Parathyroid adenoma (tissue), 2 donors: Measurements from ENCODE around the gene TNRC6B.

Experiments used
- H2AFZ ChIP-seq: fragments of 300-600 bp; sonication (generic); one replicate; pipeline ENCODE4 v1.7.0; 2017; ENCODE audit warnings: antibody characterized with exemption, mild to moderate bottlenecking
- H3K27ac ChIP-seq: fragments of 300-600 bp; sonication (generic); one replicate; pipeline ENCODE4 v1.7.0; 2017
- H3K27me3 ChIP-seq: fragments of 300-600 bp; sonication (generic); one replicate; pipeline ENCODE4 v1.7.0; 2017; ENCODE audit warnings: low read length; ENCODE audit not compliant: control insufficient read depth, insufficient read depth
- H3K36me3 ChIP-seq: fragments of 300-600 bp; sonication (generic); one replicate; pipeline ENCODE4 v1.7.0; 2017; ENCODE audit warnings: low read length; ENCODE audit not compliant: control insufficient read depth, insufficient read depth
- H3K4me1 ChIP-seq: fragments of 300-600 bp; sonication (generic); one replicate; pipeline ENCODE4 v1.7.0; 2017; ENCODE audit warnings: control low read depth
- H3K4me2 ChIP-seq: fragments of 300-600 bp; sonication (generic); one replicate; pipeline ENCODE4 v1.7.0; 2017; ENCODE audit warnings: low read length
- H3K4me3 ChIP-seq: fragments of 300-600 bp; sonication (generic); one replicate; pipeline ENCODE4 v1.7.0; 2017; ENCODE audit warnings: low read depth, low read length
- H3K79me2 ChIP-seq: fragments of 300-600 bp; sonication (generic); one replicate; pipeline ENCODE4 v1.7.0; 2017; ENCODE audit warnings: control low read depth
- H3K9ac ChIP-seq: fragments of 300-600 bp; sonication (generic); one replicate; pipeline ENCODE4 v1.7.0; 2017; ENCODE audit warnings: mild to moderate bottlenecking
- H3K9me3 ChIP-seq: fragments of 300-600 bp; sonication (generic); one replicate; pipeline ENCODE4 v1.7.0; 2017; ENCODE audit warnings: low read length; ENCODE audit not compliant: control insufficient read depth
- CTCF ChIP-seq: fragments of 300-600 bp; sonication (generic); IDR thresholded peaks from one replicate; pipeline ENCODE4 v1.7.0; 2017; ENCODE audit warnings: antibody characterized with exemption, mild to moderate bottlenecking
- donor health status: primary hyperparathyroidism.

Gene TNRC6B, protein sequence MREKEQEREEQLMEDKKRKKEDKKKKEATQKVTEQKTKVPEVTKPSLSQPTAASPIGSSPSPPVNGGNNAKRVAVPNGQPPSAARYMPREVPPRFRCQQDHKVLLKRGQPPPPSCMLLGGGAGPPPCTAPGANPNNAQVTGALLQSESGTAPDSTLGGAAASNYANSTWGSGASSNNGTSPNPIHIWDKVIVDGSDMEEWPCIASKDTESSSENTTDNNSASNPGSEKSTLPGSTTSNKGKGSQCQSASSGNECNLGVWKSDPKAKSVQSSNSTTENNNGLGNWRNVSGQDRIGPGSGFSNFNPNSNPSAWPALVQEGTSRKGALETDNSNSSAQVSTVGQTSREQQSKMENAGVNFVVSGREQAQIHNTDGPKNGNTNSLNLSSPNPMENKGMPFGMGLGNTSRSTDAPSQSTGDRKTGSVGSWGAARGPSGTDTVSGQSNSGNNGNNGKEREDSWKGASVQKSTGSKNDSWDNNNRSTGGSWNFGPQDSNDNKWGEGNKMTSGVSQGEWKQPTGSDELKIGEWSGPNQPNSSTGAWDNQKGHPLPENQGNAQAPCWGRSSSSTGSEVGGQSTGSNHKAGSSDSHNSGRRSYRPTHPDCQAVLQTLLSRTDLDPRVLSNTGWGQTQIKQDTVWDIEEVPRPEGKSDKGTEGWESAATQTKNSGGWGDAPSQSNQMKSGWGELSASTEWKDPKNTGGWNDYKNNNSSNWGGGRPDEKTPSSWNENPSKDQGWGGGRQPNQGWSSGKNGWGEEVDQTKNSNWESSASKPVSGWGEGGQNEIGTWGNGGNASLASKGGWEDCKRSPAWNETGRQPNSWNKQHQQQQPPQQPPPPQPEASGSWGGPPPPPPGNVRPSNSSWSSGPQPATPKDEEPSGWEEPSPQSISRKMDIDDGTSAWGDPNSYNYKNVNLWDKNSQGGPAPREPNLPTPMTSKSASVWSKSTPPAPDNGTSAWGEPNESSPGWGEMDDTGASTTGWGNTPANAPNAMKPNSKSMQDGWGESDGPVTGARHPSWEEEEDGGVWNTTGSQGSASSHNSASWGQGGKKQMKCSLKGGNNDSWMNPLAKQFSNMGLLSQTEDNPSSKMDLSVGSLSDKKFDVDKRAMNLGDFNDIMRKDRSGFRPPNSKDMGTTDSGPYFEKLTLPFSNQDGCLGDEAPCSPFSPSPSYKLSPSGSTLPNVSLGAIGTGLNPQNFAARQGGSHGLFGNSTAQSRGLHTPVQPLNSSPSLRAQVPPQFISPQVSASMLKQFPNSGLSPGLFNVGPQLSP (N-terminal part only)

GRCh38 chr22:40177738-40178416, at the start of gene TNRC6B:
TSS of gene TNRC6B (plus strand) at chr22:40177925. CDS start at chr22:40178136, 211 bp downstream.
- Histone ChIP-seq H2AFZ (peak within 1 kb of the TSS; percentile 44), H3K27me3 (no peaks in the 10 kb centered on the region), H3K9ac (no peak within 1 kb of the TSS), H3K4me3 (peak within 1 kb of the TSS; percentile 97), H3K4me2 (peak within 1 kb of the TSS; percentile 94), H3K36me3 (no peaks in the 10 kb centered on the region), H3K4me1 (peaks cover 2% of the 10 kb centered on the region), H3K27ac (peak within 1 kb of the TSS; percentile 72), H3K79me2 (peaks cover 19% of the 10 kb centered on the region), H3K9me3 (no peaks in the 10 kb centered on the region)
- TF ChIP-seq CTCF, result no peak

DNA sequence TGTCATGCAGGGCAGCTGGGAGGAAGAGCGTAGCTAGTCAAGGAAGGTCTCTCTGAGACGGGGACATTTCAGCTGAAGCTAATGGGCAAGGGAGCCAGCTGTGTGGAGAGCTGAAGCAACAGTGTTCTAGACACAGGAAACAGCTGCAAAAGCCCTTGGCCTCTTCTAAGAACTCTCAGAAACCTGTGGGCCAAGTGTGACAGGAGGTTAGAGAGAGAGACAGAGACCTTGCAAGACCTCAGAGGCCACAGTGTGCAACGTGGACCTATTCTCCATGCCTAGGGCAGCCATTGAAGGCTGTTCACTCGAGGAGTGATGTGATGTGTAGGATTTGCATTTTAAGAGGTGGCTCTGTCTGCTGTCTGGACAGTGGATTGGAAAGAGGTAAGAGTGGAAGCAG, 48.7 kb upstream of the TNRC6B start:
- H3K4me1 ChIP-seq, result no peaks in the 10 kb centered on the region
- no peaks in the 10 kb centered on the region for H3K9me3 ChIP-seq
- H3K4me2 ChIP-seq, result no peak overlapping the region
- no peak overlapping the region for H3K27ac ChIP-seq
- no peak for TF ChIP-seq CTCF
- H2AFZ ChIP-seq, result no peak overlapping the region
- H3K4me3 ChIP-seq, result no peak overlapping the region
- H3K36me3 ChIP-seq, result no peaks in the 10 kb centered on the region
- H3K79me2 ChIP-seq, result no peaks in the 10 kb centered on the region
- no peak overlapping the region for H3K9ac ChIP-seq
- no peaks in the 10 kb centered on the region for H3K27me3 ChIP-seq

DNA sequence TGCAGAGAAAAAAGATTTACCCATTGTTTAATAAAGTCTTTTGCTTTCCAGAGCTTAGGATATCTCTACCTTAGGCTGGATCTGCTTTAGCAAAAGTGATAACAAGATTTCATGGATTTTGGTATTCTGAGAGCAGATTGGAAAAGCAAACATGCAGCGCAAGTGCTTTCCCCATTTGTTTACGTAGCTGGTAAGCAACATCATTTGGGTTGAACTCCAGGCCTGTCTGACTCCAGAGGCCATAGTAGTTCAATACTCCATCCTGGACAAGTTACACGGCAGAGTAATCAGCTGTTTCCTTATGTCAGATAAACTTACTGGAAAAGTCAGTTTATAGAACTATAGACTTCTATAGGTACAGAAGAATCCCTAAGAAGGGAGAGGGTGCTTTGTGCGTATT, 40.6 kb upstream of the TNRC6B start:
- H2AFZ ChIP-seq, result no peak overlapping the region
- H3K27me3 ChIP-seq, result no peaks in the 10 kb centered on the region
- no peak overlapping the region for H3K4me3 ChIP-seq
- no peaks in the 10 kb centered on the region for H3K36me3 ChIP-seq
- no peak for TF ChIP-seq CTCF
- no peaks in the 10 kb centered on the region for H3K4me1 ChIP-seq
- H3K27ac ChIP-seq, result no peak overlapping the region
- no peak overlapping the region for H3K9ac ChIP-seq
- no peaks in the 10 kb centered on the region for H3K79me2 ChIP-seq
- no peaks in the 10 kb centered on the region for H3K9me3 ChIP-seq
- no peak overlapping the region for H3K4me2 ChIP-seq

GRCh38 chr22:40138866-40139265, 38.9 kb upstream of the TNRC6B start:
- Histone ChIP-seq H3K4me2 (no peak overlapping the region), H3K4me3 (no peak overlapping the region), H3K9me3 (no peaks in the 10 kb centered on the region), H2AFZ (no peak overlapping the region), H3K36me3 (no peaks in the 10 kb centered on the region), H3K27me3 (no peaks in the 10 kb centered on the region), H3K4me1 (no peaks in the 10 kb centered on the region), H3K9ac (no peak overlapping the region), H3K27ac (no peak overlapping the region), H3K79me2 (no peaks in the 10 kb centered on the region)
- TF ChIP-seq CTCF, result no peak
